Ishikawa (cell line): ENCODE results near the gene TCF4.

Experiments
- CEBPB ChIP-seq: IDR thresholded peaks from 2 replicates; pipeline ENCODE4 v1.6.1; 2012
- EP300 ChIP-seq: IDR thresholded peaks from 2 replicates; pipeline ENCODE4 v1.6.1; 2012; ENCODE audit warnings: borderline replicate concordance
- FOXM1 ChIP-seq: IDR thresholded peaks from 2 replicates; pipeline ENCODE4 v1.6.1; 2012; ENCODE audit warnings: low read depth, borderline replicate concordance
- MAX ChIP-seq: IDR thresholded peaks from 2 replicates; pipeline ENCODE4 v1.6.1; 2012
- REST ChIP-seq: IDR thresholded peaks from 2 replicates; pipeline ENCODE4 v1.6.1; 2012; ENCODE audit warnings: low read depth, mild to moderate bottlenecking
- TAF1 ChIP-seq: IDR thresholded peaks from 2 replicates; pipeline ENCODE4 v1.6.1; 2012; ENCODE audit warnings: low read depth, mild to moderate bottlenecking
- USF1 ChIP-seq: IDR thresholded peaks from 2 replicates; pipeline ENCODE4 v1.6.1; 2012
- YY1 ChIP-seq: IDR thresholded peaks from 2 replicates; pipeline ENCODE4 v1.6.1; 2012; ENCODE audit warnings: low read depth
- ZBTB7A ChIP-seq: IDR thresholded peaks from 2 replicates; pipeline ENCODE4 v1.6.1; 2012; ENCODE audit warnings: low read depth

- no peak for TF ChIP-seq EP300
- TF ChIP-seq YY1: no peak
- no peak for TF ChIP-seq FOXM1
- no peak for TF ChIP-seq TAF1
- TF ChIP-seq ZBTB7A: no peak
- no peak for TF ChIP-seq MAX
- TF ChIP-seq REST: no peak
- no peak for TF ChIP-seq USF1
- no peak for TF ChIP-seq CEBPB
These were observed 28.3 kb downstream of the TCF4 start for GRCh38 chr18:55559739-55560138.
